Epithelial cell of esophagus (primary cell): ENCODE measurements around the gene SWSAP1.
A peak's percentile ranks its signal among the peaks of the same experiment; 100 is the strongest.

Source experiments
- DNase-seq: peaks from one replicate; pipeline ENCODE4 v3.0.0; 2010; ENCODE audit warnings: low read depth
- H3K4me3 ChIP-seq: 2 replicates; pipeline ENCODE4 v1.5.1; 2011; ENCODE audit warnings: mild to moderate bottlenecking, low read length, control low read depth
- TF ChIP-seq, protein P1 (sequence below): IDR thresholded peaks from 2 replicates; pipeline ENCODE4 v1.5.1; 2011; ENCODE audit warnings: low read depth, mild to moderate bottlenecking, low read length, control low read depth, inconsistent platforms; ENCODE audit not compliant: insufficient read depth; ENCODE audit errors: missing control alignments

Gene SWSAP1

DNA sequence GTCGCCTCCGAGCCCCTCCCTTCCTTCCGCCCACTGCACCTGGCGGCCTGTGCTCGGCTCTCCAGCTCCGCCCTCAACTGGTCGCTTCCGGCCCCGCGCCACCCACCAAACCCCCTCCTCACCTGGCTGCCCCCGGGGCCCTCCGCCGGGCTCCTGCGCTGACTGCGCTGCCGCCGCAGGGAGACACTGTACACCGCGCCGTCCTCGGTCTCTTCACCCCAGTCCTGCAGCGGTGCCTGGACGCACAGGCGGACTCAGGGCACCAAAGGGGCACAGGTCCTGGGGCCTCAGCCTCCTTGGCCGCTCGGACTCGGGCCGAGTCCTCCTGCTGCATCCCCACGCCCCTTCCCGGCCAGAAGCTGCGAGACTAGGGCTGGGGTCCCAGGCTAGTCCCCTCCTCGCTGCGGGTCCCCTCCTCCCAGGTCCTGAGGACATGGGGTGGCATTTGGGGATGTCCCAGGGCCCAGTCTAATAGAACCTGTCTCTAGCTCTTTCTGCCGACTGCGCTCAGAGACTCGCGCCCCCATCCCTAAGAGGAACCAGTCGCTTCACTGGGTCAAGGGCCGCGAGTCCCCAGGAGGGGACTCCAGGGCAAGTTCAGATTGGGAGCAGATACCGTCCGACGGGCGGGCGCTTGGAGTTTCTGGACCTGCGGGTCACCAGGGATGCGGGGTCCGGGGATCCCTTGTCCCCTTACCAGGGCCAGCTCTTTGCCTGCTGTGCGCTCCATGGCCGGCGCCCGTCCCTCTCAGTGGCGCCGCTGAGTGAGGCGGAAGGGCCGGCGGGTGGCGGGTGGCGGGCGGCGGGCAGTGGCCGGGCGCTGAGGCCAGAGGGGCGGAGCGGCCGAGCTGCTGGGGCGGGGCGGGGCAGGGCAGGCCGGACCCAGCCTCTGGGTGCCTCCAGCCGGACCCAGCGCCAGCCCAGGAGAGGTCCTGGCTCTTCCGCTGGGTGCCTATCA, 44.4 kb downstream of the SWSAP1 start, which contains the start of gene RGL3:
Gene RGL3 (minus strand): TSS at position 766 of the 958 bp plus-strand sequence. CDS start 36 bp downstream, at position 730.
- TF ChIP-seq, protein P1, sequence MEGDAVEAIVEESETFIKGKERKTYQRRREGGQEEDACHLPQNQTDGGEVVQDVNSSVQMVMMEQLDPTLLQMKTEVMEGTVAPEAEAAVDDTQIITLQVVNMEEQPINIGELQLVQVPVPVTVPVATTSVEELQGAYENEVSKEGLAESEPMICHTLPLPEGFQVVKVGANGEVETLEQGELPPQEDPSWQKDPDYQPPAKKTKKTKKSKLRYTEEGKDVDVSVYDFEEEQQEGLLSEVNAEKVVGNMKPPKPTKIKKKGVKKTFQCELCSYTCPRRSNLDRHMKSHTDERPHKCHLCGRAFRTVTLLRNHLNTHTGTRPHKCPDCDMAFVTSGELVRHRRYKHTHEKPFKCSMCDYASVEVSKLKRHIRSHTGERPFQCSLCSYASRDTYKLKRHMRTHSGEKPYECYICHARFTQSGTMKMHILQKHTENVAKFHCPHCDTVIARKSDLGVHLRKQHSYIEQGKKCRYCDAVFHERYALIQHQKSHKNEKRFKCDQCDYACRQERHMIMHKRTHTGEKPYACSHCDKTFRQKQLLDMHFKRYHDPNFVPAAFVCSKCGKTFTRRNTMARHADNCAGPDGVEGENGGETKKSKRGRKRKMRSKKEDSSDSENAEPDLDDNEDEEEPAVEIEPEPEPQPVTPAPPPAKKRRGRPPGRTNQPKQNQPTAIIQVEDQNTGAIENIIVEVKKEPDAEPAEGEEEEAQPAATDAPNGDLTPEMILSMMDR = no peak
- H3K4me3 ChIP-seq = no peak within 1 kb of the TSS
- DNase-seq = no peak

DNA sequence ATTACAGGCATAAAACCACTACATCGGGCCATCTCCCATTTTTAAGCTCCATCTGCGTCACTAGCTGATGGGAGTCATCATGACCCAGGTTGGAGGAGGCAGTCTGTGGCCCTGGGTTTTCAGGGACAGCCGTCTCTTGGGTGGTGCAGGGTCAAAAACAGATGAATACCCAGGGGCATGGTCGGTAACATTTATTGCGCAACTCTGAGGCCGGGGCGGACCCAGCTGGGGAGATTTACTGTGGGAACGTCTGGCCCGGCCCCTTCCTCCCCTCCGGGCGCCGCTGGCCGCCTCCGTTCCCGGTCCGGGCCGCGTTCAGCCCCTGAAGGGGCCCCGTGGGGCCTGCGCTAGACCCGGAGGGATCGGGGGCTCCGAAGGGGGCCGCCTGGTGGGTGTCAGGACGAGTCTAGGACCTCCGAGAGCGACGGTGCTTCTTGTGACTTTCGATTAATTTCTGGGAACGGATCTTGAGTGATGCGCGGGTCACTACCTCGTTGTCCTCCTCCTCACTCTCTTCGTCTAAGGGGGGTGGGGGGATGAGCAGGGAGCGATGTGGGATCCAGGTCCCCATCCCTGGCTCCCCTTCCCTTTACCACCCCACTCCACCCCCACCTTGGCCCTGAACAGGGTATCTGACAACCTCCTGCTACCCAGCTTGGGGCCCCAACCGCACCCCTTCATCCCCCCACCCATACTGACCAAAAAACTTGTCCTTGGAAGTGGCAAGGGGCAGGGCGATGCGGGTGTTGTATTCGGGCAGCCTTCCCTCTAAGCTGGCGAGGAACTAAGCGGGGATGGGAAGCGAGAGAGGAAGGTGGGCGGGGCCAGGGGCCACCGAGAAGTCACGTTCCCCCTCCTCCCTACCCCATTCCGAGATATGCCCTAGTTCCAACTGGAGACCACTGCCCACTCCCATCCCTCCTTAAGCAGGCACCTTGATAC, 46.2 kb downstream of the SWSAP1 start:
- TF ChIP-seq, protein P1 = no peak
- no peak for DNase-seq
- no peak overlapping the region for H3K4me3 ChIP-seq

DNA sequence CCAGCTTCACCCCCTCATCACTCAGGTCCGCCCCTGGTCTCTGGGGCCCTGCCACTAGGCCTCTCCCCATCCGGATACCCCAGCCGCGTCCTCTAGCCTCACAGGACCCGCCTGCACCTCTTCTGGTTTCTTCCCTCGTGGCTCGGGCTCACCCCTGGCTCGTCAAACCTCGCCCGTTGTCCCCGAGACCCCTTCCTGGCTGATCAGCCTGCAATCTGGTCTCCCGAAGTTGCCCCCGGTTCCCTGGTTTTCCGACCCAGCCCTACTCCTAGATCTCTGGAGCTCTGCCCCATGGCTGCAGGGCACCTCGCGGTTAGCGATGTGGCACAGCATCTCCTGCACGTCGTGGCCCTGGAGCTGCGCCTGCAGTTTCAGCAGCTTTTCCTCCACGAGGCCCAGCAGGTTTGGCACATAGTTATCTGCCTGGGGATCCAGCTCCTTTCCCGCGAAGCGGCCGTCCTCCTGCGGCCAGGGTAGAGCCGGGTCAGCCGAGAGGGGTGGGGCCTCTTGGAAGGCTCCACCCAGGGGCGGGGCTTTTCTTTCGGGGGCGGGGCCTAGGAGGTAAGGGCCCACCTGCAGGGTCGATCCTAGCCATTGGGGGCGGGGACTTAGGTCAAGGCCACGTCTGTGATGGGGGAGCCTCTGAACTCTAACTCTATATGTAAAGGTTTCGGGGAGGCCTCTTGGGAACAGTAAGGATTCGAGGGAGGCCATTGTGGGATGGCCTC, 47.1 kb downstream of the SWSAP1 start:
- DNase-seq = peak; percentile 25
- H3K4me3 ChIP-seq = no peak overlapping the region
- TF ChIP-seq, protein P1 = no peak

DNA sequence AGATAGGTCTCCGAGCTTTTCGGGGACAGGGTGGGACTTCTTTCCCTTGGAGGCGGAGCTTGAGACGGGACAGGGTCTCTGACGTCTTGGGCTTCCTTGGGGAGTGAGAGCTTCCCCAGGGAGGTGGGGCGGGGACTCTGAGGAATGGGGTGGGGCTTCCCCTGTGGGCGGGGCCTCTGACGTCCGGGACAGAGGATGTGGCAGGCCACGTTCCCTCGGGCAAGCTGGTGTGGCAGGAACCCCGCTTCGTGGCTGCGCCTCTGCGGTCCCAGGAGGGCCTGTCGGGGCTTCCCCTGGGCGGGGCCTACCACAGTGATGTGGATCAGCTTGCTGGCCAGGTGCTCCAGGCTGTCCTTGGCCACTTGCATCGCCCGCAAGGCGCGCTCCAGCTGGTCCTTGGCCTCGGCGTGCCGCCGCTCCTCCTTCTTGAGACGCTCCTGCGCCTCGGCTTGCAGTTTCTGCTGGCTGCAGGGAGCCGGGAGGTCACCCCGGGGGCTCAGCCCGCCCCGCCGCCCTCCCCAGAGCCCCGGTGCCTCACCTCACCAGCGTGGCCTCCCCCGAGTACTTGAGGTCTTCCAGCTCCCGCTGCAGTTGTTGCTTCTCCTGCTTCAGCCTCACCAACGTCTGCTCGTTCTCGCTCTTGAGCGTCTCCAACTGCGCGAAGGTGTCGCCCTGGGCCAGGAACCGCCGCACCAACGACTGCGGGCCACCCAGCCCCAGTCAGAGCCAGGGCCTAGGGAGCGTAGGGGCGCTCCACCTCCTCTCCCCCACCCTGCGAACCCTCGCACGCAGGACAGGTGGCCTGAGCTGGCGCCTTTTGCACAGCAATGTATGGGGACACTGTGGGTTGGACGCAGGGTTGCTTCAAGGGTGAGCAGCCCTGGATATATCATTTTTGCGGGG, 47.9 kb downstream of the SWSAP1 start:
- DNase-seq = peak; percentile 94
- H3K4me3 ChIP-seq = no peak overlapping the region
- TF ChIP-seq, protein P1 = no peak

DNA sequence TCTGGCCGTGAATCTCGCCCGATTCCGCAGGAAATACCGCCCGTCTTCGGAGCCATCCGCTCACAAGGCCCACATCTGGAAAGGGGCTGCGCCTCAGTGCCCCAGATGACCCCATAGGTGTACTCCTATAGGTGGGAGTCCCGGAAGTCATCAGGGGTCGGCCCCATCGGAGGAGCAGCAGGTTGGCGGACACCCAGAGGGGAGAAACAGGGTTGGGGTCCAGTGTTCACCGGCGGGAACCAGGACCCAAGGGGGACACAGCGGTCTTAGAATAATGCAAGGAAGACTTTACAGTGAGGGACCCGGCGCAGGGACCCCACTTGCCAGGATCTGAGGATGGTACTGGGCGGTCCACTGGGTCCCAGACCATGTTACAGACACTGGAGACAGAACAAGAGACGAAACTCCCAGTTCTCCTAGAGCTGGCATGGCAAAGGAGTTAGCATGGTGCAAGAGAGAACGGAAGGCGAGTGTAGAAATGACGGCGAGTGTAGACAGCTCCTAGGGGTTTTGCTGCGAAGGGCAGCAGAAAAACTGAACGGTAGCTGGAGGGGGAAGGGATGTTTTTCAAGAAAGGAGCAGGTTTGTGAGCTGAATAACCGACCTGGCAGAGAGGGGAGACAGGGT, 48.8 kb downstream of the SWSAP1 start:
- no peak for DNase-seq
- H3K4me3 ChIP-seq = no peak overlapping the region
- TF ChIP-seq, protein P1 = no peak
